ENCODE results near the gene ELANE.

GRCh38 chr19:867301-867793 is 15.2 kb downstream of the ELANE start:
- TF ChIP-seq EZH2 (IDR thresholded peaks at IDR 0.05; ENCODE audit: borderline replicate concordance, low read length) (no peak), CTCF (IDR thresholded peaks at IDR 0.05; ENCODE audit: low read length) (no peak)
